Coronary artery (tissue), 2 donors: ENCODE measurements around the gene TRIOBP.
A peak's percentile ranks its signal among the peaks of the same experiment; 100 is the strongest.

Experiments used
- DNase-seq: peaks from one replicate; pipeline ENCODE4 v3.0.0-alpha.2; 2017; ENCODE audit warnings: low spot score
- H3K27ac ChIP-seq, 2 donors: fragments of 200-600 bp; sonication (generic); one replicate each; pipeline ENCODE4 v1.5.1; 2016 to 2019
- H3K4me3 ChIP-seq: fragments of 200-600 bp; sonication (generic); 2 replicates; pipeline ENCODE4 v1.5.1; 2016; ENCODE audit warnings: mild to moderate bottlenecking, moderate library complexity
- TF ChIP-seq, protein P1 (sequence below): fragments of 200-600 bp; sonication (generic); IDR thresholded peaks from one replicate; pipeline ENCODE4 v1.5.1; 2019; ENCODE audit warnings: antibody characterized with exemption

Gene TRIOBP

DNA sequence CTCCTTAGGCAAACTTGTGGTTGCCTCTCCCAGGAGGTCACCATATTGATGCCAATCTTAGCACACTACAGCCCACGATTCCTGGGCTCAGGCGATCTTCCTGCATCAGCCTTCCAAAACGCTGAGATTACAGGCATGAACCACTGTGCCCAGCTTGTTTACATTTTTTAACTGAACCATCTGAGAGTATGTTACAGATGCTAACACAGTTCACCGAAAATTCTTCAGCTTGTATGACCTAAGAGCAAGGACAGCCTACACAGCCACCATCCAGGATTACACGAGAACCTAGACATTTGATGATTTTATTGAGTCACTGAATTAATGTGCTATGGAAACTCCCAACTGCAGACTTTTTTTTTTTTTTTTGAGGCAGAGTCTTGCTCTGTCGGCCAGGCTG lies 27.3 kb upstream of the TRIOBP start:
- no peak for DNase-seq
- H3K4me3 ChIP-seq = no peak overlapping the region
- H3K27ac ChIP-seq = no peak overlapping the region
- TF ChIP-seq, protein P1, sequence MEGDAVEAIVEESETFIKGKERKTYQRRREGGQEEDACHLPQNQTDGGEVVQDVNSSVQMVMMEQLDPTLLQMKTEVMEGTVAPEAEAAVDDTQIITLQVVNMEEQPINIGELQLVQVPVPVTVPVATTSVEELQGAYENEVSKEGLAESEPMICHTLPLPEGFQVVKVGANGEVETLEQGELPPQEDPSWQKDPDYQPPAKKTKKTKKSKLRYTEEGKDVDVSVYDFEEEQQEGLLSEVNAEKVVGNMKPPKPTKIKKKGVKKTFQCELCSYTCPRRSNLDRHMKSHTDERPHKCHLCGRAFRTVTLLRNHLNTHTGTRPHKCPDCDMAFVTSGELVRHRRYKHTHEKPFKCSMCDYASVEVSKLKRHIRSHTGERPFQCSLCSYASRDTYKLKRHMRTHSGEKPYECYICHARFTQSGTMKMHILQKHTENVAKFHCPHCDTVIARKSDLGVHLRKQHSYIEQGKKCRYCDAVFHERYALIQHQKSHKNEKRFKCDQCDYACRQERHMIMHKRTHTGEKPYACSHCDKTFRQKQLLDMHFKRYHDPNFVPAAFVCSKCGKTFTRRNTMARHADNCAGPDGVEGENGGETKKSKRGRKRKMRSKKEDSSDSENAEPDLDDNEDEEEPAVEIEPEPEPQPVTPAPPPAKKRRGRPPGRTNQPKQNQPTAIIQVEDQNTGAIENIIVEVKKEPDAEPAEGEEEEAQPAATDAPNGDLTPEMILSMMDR = no peak

DNA sequence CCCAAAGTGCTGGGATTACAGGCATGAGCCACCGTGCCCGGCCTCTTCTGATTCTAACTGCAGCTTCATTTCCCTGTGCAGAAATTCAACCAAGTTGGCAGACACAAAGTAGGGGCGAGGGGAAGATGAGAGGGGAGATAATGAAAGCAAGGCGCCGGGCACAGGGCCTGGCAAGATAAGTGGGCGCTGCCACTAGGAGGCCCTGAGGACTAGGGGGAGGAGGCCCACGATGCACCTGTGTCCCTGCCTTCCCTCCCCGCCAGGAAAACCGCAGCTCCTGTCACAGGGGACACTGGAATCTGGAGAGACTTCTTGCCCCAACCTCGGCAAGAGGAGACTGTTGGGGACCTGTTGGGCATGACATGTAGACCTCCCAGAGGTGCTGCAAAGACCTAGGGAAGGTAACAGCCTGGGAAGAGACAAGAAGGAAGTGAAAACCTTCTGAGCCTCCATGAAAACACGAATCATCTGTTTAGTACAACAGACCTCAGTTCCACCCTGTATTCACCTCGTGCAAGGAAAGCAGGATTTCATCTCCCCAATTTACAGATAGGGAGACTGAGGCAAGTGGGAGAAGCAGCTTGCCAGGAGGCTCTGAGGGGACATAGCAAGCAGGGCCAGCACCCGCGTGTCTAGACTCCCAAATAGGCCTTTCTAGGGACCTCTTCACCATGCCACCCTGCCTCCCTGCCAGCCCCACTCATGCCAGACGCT lies 24.5 kb upstream of the TRIOBP start:
- Histone ChIP-seq H3K4me3 (no peak overlapping the region), H3K27ac (peak overlapping the region in 1 of 2 donors; percentile 71)
- DNase-seq = no peak
- TF ChIP-seq, protein P1 = no peak

DNA sequence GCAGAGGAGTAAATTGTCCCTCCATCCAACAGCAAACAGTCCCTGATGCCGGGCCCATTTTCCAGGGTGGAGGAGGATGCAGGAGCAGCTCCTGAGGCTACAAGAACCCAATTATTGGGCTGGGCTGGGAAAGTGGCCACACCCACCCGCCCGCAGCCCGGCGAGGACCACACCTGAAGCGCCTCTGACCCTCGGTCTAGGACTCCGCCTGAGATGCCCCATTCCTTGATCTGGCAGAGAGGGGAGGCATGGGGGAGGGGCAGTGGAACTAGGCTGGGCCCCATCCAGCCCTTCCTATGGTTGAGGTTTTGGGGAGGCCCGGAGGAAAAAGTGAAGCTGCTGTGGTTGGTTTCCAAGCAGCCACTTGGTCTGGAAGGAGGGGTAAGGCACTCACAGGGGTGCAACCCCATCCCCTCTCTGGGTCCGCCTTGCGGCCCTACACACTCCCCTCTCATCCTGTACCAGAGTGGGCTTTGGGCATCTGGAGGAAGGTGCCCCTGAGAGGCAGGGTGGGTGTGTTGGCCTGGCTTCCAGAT lies 23.9 kb upstream of the TRIOBP start:
- H3K4me3 ChIP-seq = no peak overlapping the region
- peak overlapping the region in 1 of 2 donors; percentile 71 for H3K27ac ChIP-seq
- no peak for DNase-seq
- TF ChIP-seq, protein P1 = no peak

DNA sequence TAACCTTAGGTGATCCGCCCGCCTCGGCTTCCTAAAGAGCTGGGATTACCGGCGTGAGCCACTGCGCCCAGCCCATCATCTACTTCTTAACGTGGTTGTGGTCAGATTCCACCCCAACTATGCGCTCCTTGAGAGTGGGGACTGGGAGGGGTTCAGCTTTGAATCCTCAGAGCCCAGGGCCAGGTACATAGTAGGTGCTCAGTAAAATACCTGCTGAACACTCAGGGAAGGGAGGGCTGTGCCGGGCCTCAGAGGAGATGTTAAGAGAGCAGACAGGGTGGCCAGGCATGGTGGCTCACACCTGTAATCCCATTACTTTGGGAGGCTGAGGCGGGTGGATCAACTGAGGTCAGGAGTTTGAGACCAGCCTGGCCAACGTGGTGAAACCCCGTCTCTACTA lies 22.6 kb upstream of the TRIOBP start:
- no peak for DNase-seq
- Histone ChIP-seq H3K4me3 (peak overlapping the region; percentile 87), H3K27ac (peak overlapping the region; percentile 77 to 94)
- TF ChIP-seq, protein P1 = no peak

DNA sequence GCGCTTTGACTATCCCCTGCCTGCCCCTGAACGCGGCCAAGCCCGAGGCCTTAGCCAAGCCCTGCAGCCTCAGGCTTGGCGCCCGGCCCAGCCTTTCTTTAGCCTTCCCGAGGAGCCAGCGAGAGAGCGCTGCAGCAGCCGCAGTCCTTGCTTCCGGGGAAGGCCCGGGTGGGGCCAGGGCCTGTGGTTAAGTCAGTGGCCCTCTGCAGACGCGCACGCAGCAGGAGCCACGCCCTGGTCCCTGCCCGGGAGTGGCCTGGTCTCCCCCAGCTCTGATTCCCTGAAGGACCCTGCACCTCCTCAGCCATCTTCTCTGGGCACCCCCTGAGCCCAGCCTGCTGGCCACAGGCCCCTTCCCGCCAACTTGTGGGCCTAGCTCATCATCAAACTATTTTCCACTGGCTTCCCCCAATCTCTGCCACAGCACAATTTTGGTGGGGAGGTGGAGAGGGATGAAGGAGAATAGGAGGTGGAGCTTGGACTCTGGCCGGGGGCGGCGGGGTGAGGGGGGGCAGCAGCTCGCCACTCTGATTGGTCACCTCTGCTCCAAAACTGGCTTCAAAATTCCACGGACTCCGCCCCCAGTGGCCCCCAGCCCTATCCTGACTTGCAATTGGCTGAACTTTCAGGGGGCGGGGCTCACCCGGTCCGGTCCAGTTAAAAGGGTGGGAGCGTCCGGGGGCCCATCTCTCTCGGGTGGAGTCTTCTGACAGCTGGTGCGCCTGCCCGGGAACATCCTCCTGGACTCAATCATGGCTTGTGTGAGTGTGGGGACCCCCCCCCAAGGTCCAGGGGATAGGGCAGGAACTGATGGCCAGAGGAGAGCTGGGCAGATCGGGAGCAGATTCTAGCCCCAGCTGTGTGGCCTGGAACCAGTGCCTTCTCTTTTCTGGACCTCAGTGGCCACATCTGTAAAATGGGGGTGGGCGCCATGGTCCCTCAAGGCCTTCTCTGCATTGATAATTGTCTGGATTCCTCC lies 21.6 kb upstream of the TRIOBP start, which contains the start of gene LGALS1:
TSS of gene LGALS1 (plus strand) at position 686 of the 979 bp plus-strand sequence. CDS start at position 753, 67 bp downstream.
- Histone ChIP-seq H3K27ac (peak within 1 kb of the TSS; percentile 77 to 94), H3K4me3 (peak within 1 kb of the TSS; percentile 87)
- TF ChIP-seq, protein P1 = no peak
- peak; percentile 99 for DNase-seq

DNA sequence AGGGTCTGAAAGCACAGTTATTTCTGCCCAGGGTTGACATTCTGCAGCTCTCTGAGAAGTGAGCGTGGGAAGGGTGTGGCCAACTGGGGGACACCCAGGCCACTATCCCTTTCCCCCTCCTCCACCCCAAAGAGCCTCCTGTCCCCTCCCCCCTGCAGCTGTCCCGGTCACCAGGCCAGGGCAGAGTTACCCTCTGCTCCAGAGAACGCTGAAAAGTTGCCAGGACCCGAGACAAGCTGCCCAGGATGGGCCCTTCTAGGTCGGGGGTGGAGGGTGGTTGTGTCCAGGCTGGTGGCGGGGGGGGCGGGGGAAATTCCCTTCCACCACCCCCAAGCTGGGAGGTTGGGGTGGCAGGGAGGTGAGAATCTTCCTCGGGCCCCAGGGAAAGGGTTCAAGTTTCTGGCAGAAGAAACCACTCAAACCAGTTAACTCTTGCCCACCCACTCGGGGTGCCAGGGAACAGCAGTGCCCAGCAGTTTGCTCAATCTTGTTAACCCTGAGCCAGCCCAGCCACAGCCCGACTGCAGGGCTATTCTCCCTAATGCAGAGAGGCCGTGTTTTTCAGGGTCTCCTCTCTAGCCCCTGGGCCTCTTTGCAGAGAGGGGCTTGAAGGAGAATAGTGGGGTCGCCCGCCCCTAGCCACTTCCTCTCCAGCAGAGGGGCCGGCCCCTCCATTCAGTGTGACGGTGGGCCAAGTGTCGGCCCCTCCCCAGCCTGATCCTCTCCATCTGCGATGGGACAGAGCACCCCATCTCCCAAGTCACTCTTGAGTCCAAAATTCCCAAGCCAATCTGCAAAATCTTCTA lies 20.7 kb upstream of the TRIOBP start:
- TF ChIP-seq, protein P1 = no peak
- no peak for DNase-seq
- peak overlapping the region; percentile 77 to 94 for H3K27ac ChIP-seq
- H3K4me3 ChIP-seq = peak overlapping the region; percentile 87
